ENCODE measurements around the gene LGMN. TPM values are rescaled to one million over a fixed set of nuclear protein-coding genes. Genes with fewer than 3 reads are reported as not detected.

LGMN gene
- total and polyA plus RNA-seq, 4 donors = 115 to 182 (median 136) TPM

DNA sequence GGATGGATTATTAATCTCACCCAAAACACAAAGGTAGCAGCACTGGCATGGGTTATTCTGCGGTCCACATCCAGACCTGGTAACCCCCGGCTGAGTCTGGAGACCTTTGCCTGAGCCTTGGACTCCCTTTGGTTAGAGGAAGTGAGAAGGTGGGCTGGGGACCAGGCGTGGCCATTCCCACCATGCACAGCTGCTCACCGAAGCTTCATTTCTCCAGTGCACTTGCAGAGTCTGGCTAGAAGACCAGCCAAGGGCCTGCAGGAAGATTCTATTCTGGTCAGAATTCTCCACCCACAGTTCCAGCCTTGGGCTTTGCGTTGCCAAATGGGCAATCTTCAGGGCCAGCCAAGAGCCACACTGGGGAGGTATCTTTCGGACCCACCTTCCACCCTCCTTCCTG lies 73.0 kb downstream of the LGMN start:
- Histone ChIP-seq H3K27ac (ENCODE audit: low read depth in 1 of 2, low read length in 1 of 2) (peak overlapping the region in 1 of 2 donors; percentile 5), H3K36me3 (ENCODE audit: control insufficient read depth in 4 of 4, insufficient read depth in 4 of 4, low read length in 4 of 4) (peaks cover 0 to 32% (median 20%) of the 10 kb centered on the region in 4 donors), H3K4me3 (no peak overlapping the region), H3K27me3 (ENCODE audit: control insufficient read depth in 3 of 3, insufficient read depth in 3 of 3, low read length in 2 of 3) (no peaks in the 10 kb centered on the region), H3K9me3 (ENCODE audit: control insufficient read depth in 4 of 4, insufficient read depth in 3 of 4, low read length in 3 of 4) (peaks cover 0 to 1% (median 0%) of the 10 kb centered on the region in 4 donors), H3K9ac (ENCODE audit: insufficient read depth in 1 of 2, low read length in 2 of 2) (no peak overlapping the region), H3K4me1 (ENCODE audit: control insufficient read depth in 5 of 5, insufficient read depth in 5 of 5, low read length in 5 of 5) (peaks cover 0 to 4% (median 3%) of the 10 kb centered on the region in 5 donors)
- WGBS, 2 donors = 70 to 83% methylated on average over 6 of the region's 6 CpGs
- DNase-seq = no peak
- TF ChIP-seq, protein P1, sequence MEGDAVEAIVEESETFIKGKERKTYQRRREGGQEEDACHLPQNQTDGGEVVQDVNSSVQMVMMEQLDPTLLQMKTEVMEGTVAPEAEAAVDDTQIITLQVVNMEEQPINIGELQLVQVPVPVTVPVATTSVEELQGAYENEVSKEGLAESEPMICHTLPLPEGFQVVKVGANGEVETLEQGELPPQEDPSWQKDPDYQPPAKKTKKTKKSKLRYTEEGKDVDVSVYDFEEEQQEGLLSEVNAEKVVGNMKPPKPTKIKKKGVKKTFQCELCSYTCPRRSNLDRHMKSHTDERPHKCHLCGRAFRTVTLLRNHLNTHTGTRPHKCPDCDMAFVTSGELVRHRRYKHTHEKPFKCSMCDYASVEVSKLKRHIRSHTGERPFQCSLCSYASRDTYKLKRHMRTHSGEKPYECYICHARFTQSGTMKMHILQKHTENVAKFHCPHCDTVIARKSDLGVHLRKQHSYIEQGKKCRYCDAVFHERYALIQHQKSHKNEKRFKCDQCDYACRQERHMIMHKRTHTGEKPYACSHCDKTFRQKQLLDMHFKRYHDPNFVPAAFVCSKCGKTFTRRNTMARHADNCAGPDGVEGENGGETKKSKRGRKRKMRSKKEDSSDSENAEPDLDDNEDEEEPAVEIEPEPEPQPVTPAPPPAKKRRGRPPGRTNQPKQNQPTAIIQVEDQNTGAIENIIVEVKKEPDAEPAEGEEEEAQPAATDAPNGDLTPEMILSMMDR (IDR thresholded peaks at IDR 0.05; ENCODE audit: control extremely low read depth, extremely low read depth) = no peak
- no peak for ATAC-seq (ENCODE audit: insufficient read depth, low FRiP score)

GRCh38 chr14:92673601-92674150 lies 74.8 kb downstream of the LGMN start:
- Histone ChIP-seq H3K4me1 (ENCODE audit: control insufficient read depth in 5 of 5, insufficient read depth in 5 of 5, low read length in 5 of 5) (peaks cover 0 to 9% (median 4%) of the 10 kb centered on the region in 5 donors), H3K36me3 (ENCODE audit: control insufficient read depth in 4 of 4, insufficient read depth in 4 of 4, low read length in 4 of 4) (peaks cover 0 to 25% (median 16%) of the 10 kb centered on the region in 4 donors), H3K9ac (ENCODE audit: insufficient read depth in 1 of 2, low read length in 2 of 2) (no peak overlapping the region), H3K4me3 (no peak overlapping the region), H3K9me3 (ENCODE audit: control insufficient read depth in 4 of 4, insufficient read depth in 3 of 4, low read length in 3 of 4) (no peaks in the 10 kb centered on the region), H3K27ac (ENCODE audit: low read depth in 1 of 2, low read length in 1 of 2) (no peak overlapping the region), H3K27me3 (ENCODE audit: control insufficient read depth in 3 of 3, insufficient read depth in 3 of 3, low read length in 2 of 3) (no peaks in the 10 kb centered on the region)
- 80 to 93% methylated on average over 19 of the region's 19 CpGs for WGBS, 2 donors
- ATAC-seq (ENCODE audit: insufficient read depth, low FRiP score) (no peak), DNase-seq (no peak)
- TF ChIP-seq, protein P1 (IDR thresholded peaks at IDR 0.05; ENCODE audit: control extremely low read depth, extremely low read depth) = no peak

DNA sequence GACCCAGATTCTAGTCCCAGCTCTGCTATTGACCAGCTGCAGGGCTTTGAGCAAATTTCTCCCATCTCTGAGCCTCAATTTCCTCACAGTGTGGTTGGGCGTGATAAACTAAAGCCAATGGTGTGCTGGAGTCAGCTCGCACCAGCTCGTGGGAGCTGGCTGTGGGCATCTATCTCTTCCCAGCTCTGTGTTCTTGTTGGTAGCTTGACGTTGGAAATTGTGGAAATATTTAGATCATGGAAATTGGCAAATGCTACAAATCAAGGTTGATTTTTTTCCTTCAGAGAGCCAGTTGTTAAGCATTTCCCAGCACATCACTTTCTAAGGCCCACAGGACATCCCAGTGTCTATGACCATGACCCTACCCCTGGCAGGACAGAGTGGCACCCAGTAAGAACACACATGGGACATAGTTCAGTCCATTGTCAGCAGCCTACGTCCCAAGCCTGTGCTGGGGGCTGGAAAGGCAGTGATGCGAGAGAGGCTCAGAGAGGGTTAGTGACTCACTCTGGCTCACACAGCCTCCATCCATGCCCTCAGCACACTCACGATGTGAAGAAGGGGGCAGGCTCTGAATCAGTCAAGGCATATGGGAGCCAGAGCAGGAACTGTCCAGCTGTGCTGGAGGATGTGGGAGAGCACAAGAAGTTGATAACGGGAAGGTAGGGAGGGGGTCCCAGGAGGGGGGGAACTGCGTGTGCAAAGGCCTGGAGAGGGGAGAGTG lies 77.6 kb downstream of the LGMN start:
- Histone ChIP-seq H3K27ac (ENCODE audit: low read depth in 1 of 2, low read length in 1 of 2) (peak overlapping the region in 1 of 2 donors; percentile 20), H3K4me3 (no peak overlapping the region), H3K4me1 (ENCODE audit: control insufficient read depth in 5 of 5, insufficient read depth in 5 of 5, low read length in 5 of 5) (peaks cover 0 to 9% (median 4%) of the 10 kb centered on the region in 5 donors), H3K9me3 (ENCODE audit: control insufficient read depth in 4 of 4, insufficient read depth in 3 of 4, low read length in 3 of 4) (no peaks in the 10 kb centered on the region), H3K36me3 (ENCODE audit: control insufficient read depth in 4 of 4, insufficient read depth in 4 of 4, low read length in 4 of 4) (peaks cover 0 to 12% (median 8%) of the 10 kb centered on the region in 4 donors), H3K27me3 (ENCODE audit: control insufficient read depth in 3 of 3, insufficient read depth in 3 of 3, low read length in 2 of 3) (no peaks in the 10 kb centered on the region), H3K9ac (ENCODE audit: insufficient read depth in 1 of 2, low read length in 2 of 2) (no peak overlapping the region)
- WGBS, 2 donors = 70 to 82% methylated on average over 9 of the region's 9 CpGs
- ATAC-seq (ENCODE audit: insufficient read depth, low FRiP score) (no peak), DNase-seq (no peak)
- TF ChIP-seq, protein P1 (IDR thresholded peaks at IDR 0.05; ENCODE audit: control extremely low read depth, extremely low read depth) = no peak

Data from lung (tissue), 12 donors.